Retinal pigment epithelial cell (primary cell): Measurements from ENCODE around the gene MAMSTR.
"Not testable (repeated sequence)": the region's sequence is repeated elsewhere in the genome, so short reads cannot be mapped to it uniquely, and the experiment has no call there.

Experiments used
- DNase-seq: peaks from one replicate; pipeline ENCODE4 v3.0.0-alpha.2; 2010; ENCODE audit warnings: low read depth
- H3K4me3 ChIP-seq: 2 replicates; pipeline ENCODE4 v1.5.1; 2011; ENCODE audit warnings: mild to moderate bottlenecking, low read length, control low read depth, moderate library complexity
- CTCF ChIP-seq: conservative IDR thresholded peaks from 2 replicates; pipeline ENCODE4 v1.5.1; 2011; ENCODE audit warnings: low read depth, low read length, control low read depth, inconsistent platforms

MAMSTR gene

GRCh38 chr19:48680436-48681126, 38.9 kb downstream of the MAMSTR start:
- H3K4me3 ChIP-seq, result no peak overlapping the region
- DNase-seq, result no peak
- no peak for TF ChIP-seq CTCF

- not testable (repeated sequence) for DNase-seq, H3K4me3 ChIP-seq
Observed at GRCh38 chr19:48680006-48680405, 39.5 kb downstream of the MAMSTR start.

GRCh38 chr19:48678201-48678600, 41.3 kb downstream of the MAMSTR start:
- DNase-seq, result no peak
- no peak for TF ChIP-seq CTCF
- H3K4me3 ChIP-seq, result no peak overlapping the region

DNA sequence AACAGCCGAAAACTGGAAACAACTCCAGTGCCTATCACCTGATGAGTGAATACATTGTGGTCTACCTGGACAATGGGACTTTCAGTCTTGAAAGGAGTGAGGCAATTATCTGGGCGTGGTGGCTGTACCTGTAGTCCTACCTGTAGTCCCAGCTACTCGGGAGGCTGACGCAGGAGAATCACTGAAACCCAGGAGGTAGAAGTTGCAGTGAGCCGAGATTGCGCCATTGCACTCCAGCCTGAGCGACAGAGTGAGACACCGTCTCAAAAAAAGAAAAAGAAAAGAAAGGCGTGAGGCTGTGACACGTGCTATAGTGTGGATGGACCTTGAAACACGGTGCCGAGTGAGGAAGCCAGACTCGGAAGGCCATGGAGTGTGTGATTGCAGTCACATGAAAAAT, 42.6 kb downstream of the MAMSTR start:
- no peak for DNase-seq
- no peak for TF ChIP-seq CTCF
- H3K4me3 ChIP-seq, result no peak overlapping the region

GRCh38 chr19:48676487-48676886, 43.0 kb downstream of the MAMSTR start:
- no peak for DNase-seq
- no peak for TF ChIP-seq CTCF
- H3K4me3 ChIP-seq, result no peak overlapping the region

DNA sequence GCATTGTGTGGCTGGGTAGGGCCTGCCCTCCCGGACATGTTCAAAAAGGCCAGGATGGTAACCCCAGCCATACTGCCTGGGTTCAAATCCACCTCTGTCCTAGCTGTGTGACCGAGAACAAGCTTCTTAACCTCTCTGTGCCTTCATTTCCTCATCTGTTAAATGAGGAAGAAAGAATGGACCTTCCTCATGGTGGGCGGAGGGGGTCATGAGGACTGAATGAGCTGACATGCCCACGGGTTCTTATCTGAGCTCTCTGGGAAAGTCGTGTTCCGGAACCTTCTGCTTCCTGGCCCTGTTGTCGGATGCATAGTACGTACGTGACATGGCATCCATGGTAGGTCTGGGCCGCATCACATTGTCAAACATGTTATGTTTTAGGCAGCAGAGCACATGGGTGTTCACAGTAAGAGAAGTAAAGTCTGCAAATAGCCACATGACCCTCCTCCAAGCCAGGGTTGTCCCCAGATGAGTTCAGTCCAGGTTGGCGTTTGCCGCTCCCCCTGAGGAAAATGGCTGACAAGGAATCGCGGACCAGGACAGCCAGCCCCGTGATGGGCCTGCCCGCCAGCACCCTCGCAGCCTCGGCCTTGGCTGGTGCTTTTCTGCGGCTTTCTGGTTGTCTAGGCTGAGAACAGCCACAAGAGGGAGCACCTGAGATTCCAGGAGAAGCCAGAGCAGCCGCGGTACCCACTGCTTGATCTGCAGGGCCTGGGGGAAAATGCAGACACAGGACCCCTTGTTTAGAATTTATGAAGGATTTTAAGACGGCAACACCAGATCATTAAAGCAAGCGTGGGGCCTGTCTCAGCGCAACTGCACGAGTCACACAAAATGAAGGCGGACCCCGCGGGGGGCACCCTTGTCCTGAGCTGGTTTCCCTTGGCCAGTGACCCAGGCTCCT, 44.4 kb downstream of the MAMSTR start:
- H3K4me3 ChIP-seq, result no peak overlapping the region
- DNase-seq, result no peak
- peak; percentile 90 for TF ChIP-seq CTCF

GRCh38 chr19:48674216-48674809, 45.2 kb downstream of the MAMSTR start:
- DNase-seq, result no peak
- TF ChIP-seq CTCF, result no peak
- H3K4me3 ChIP-seq, result no peak overlapping the region
